ENCODE data around the gene ARHGEF7.

Gene ARHGEF7

DNA sequence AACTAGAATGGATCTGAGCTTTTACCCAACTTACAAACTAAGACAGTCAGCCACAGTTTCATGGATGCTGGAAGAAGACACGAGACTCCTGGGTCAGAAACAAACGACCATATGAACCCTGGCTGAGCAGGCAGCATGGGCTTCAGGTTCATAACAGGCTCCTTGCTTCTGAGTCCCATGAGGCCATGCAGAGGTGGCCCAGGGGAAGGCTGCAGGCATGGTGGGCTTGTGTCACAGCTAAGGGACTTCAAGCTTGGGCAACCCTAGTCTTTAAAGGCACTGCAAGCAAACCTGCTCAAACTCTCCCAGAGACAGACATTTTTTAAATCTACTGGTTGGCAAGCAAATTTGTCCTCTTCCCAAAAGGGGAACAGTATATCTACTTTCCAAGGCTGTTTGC lies 5.1 kb upstream of the ARHGEF7 start:
- DNase-seq (ENCODE audit: low read depth, low spot score): no peak
- H3K27ac ChIP-seq: no peak overlapping the region

DNA sequence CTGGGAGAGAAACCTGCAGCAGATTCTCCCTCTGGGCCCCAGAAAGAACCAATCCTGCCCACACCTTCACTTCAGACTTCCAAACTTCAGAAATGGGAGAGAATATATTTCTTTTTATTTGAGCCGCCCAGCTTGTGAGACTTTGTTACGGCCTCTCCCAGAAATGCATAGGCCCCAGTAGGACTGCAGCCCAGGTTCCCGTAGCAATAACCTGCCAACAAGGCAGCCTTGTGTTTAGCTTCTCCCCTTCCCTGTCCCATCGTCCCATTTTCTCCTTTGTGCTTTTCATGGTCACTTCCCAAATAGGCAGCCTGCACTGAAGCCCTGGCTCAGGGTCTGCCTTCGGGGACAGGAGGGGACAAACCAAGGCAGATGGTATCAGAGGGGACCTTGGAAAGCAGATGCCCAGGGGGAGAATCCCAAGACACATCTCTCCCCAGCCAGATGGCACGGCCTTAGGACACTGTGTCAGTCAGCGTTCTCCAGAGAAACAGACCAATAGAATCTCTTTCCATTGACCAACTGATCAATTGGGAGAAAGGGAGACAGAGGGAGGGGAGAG lies 3.7 kb upstream of the ARHGEF7 start:
- H3K27ac ChIP-seq: no peak overlapping the region
- DNase-seq (ENCODE audit: low read depth, low spot score): no peak

DNA sequence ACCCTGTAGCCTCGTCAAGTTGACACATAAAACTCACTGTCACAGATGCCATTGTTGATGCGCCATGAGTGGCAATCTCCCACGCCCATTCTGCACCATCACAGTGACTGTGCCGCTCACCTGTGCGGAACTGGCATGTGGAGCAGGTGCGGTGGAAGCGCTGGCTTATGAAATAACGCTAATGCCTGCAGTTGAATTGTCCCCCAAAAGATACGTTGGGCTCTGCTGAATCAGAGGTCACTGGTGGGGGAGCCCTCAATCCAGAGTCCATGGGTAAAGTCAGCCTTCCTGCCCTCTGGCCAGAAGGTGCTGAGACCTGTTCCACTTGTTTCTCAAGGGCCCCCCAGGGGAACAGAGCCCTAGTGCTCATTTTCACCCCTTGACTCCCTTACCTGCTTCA lies 2.9 kb upstream of the ARHGEF7 start:
- H3K27ac ChIP-seq: no peak overlapping the region
- DNase-seq (ENCODE audit: low read depth, low spot score): no peak

GRCh38 chr13:111114362-111115060 lies 599 bp upstream of the ARHGEF7 start:
- DNase-seq (ENCODE audit: low read depth, low spot score): no peak
- no peak overlapping the region for H3K27ac ChIP-seq

- no peak for DNase-seq (ENCODE audit: low read depth, low spot score)
- H3K27ac ChIP-seq: no peak overlapping the region
Observed at GRCh38 chr13:111115965-111116521, 933 bp downstream of the ARHGEF7 start.

DNA sequence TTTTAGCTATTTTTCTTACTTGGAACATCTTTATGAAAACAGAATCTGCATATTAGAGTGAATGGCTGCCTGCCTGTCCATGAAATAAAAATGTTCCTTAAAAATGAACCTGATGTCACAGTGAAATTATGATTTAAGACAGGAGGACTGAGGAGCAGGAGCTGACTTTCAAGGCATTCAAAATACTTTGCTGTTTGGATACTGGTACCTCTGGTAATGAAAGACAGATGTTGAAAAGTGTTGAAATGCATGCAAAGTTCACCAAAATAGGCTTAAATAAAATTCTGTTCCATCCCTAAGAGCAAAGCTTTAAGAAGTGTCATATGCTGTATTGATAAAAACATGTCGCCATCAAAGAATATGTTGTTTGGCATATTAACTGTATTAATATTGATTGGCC lies 1.7 kb downstream of the ARHGEF7 start:
- no peak overlapping the region for H3K27ac ChIP-seq
- no peak for DNase-seq (ENCODE audit: low read depth, low spot score)

GRCh38 chr13:111117289-111117688 lies 2.2 kb downstream of the ARHGEF7 start:
- H3K27ac ChIP-seq: no peak overlapping the region
- no peak for DNase-seq (ENCODE audit: low read depth, low spot score)

- no peak overlapping the region for H3K27ac ChIP-seq
- no peak for DNase-seq (ENCODE audit: low read depth, low spot score)
Observed at GRCh38 chr13:111117961-111118360, 2.9 kb downstream of the ARHGEF7 start.

- DNase-seq (ENCODE audit: low read depth, low spot score): no peak
Observed at GRCh38 chr13:111118898-111119607, 3.9 kb downstream of the ARHGEF7 start.

GRCh38 chr13:111119966-111120365 lies 4.9 kb downstream of the ARHGEF7 start:
- H3K27ac ChIP-seq: no peak overlapping the region
- DNase-seq (ENCODE audit: low read depth, low spot score): no peak

More at GRCh38 chr13:111118898-111119607, 3.9 kb downstream of the ARHGEF7 start:
- H3K27ac ChIP-seq: no peak overlapping the region

- H3K27ac ChIP-seq: no peak overlapping the region
Observed at GRCh38 chr13:111120422-111120821, 5.3 kb downstream of the ARHGEF7 start.

DNA sequence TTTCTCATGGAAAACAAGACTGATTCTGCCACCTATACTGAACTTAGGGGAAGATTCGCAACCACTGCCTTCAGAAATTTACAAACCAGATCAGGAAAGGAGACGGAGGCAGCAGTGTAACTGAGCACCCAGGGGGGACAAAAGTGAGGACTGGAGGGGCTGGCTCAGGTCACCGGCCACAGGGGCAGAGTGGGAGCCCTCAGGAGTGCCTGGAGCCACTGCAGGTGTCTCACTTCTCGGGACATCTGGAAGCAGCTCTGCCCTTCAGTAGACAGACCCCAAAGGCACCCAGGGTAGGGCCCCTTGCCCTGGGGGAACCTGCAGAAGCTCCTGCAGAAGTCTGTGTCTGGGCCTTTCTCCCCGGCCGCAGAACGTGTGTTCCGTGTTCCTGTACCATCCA lies 5.8 kb downstream of the ARHGEF7 start:
- H3K27ac ChIP-seq: no peak overlapping the region
- no peak for DNase-seq (ENCODE audit: low read depth, low spot score)

More at GRCh38 chr13:111120422-111120821, 5.3 kb downstream of the ARHGEF7 start:
- DNase-seq (ENCODE audit: low read depth, low spot score): no peak

GRCh38 chr13:111121506-111121905 lies 6.4 kb downstream of the ARHGEF7 start:
- no peak for DNase-seq (ENCODE audit: low read depth, low spot score)
- no peak overlapping the region for H3K27ac ChIP-seq

GRCh38 chr13:111122056-111122455 lies 6.9 kb downstream of the ARHGEF7 start:
- no peak overlapping the region for H3K27ac ChIP-seq
- DNase-seq (ENCODE audit: low read depth, low spot score): no peak

DNA sequence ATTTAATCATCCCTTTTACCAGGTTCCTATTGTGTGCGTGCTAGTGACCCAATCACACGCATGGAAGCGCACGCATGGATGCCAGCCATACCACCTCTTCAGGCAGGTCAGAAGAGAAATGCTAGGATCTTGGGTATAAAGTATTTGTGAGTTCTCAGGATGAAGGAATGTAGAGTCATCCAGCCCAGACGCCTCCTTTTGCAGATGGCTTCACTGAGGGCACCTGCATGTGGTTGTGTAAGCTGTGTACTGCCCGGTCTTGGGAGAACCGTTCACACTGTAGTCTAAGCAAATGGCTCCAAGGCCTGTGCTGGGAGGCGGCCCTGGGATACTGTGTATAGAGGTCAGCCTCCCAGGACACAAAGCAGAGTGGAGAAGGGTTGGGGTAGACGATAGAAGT lies 7.5 kb downstream of the ARHGEF7 start:
- no peak overlapping the region for H3K27ac ChIP-seq
- DNase-seq (ENCODE audit: low read depth, low spot score): no peak

- DNase-seq (ENCODE audit: low read depth, low spot score): no peak
- H3K27ac ChIP-seq: no peak overlapping the region
Observed at GRCh38 chr13:111123221-111123620, 8.1 kb downstream of the ARHGEF7 start.

GRCh38 chr13:111123649-111124048 lies 8.5 kb downstream of the ARHGEF7 start:
- no peak for DNase-seq (ENCODE audit: low read depth, low spot score)

DNA sequence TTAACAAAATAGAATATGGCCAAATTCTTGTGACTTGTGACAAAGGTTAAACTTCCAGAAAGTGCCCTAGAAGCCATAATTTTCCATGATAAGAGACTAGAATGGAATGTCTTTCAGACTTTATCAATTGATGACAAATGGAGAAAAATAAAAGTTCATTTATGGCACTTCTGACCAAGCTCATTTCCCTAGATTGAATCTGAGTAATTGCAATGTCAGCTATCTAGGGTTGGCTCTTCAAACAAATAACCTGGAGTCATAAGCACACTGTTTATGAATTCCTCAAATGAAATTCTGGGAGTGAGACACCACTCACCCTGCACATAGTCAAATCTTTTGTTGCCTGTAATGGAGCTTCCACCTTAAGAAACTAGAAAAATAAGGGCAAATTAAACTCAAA lies 11.4 kb downstream of the ARHGEF7 start:
- DNase-seq (ENCODE audit: low read depth, low spot score): no peak

More at GRCh38 chr13:111123649-111124048, 8.5 kb downstream of the ARHGEF7 start:
- H3K27ac ChIP-seq: no peak overlapping the region

GRCh38 chr13:111129465-111130115 lies 14.5 kb downstream of the ARHGEF7 start:
- no peak overlapping the region for H3K27ac ChIP-seq
- DNase-seq (ENCODE audit: low read depth, low spot score): no peak

More for the DNA sequence above, 11.4 kb downstream of the ARHGEF7 start:
- H3K27ac ChIP-seq: no peak overlapping the region

DNA sequence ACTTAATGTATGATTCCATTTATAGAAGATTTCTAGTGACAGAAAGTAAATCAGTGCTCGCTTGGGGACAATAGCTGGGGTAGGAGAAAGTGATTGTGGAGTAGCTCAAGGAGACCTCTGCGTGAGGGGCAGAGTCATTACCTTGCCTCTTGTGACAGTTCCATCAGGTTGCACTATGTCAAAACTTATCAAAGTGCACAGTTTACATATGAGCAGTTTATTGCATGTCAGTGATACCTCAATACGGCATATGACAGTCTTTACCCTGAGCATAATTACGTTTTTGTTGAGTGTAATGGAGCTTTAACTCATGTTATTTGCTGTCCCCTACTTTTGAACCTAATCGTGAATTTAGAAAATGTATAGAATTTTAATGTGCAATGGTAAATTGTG lies 15.0 kb downstream of the ARHGEF7 start:
- H3K27ac ChIP-seq: no peak overlapping the region
- DNase-seq (ENCODE audit: low read depth, low spot score): no peak

DNA sequence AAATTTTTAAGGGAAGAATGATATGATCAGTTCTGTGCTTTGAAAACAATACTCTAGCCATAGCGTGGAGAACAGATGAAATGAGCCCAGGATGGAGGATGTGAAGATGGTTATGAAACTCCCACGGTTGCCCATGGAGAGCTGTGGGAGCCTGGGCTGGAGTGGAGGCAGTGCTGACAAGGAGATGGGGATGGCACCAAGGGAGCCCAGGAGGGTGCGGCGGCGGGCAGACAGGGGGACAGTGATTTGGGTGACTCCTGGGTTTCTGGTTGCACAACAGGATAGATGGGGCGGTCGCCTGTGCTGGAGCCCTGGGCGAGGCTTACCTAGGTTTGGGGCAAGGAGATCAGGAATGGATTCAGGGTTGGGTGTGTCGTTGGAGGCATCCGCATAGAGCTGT lies 15.9 kb downstream of the ARHGEF7 start:
- no peak overlapping the region for H3K27ac ChIP-seq
- DNase-seq (ENCODE audit: low read depth, low spot score): no peak
